GM19455 (cell line): Measurements from ENCODE around the gene MAN1C1.
"Not testable (repeated sequence)": the region's sequence is repeated elsewhere in the genome, so short reads cannot be mapped to it uniquely, and the experiment has no call there.

Experiments used
- ATAC-seq: cut with Tn5 transposase; IDR thresholded peaks from one replicate; pipeline ENCODE4 v1.9.1; 2021; ENCODE audit not compliant: unreplicated experiment

MAN1C1 gene

DNA sequence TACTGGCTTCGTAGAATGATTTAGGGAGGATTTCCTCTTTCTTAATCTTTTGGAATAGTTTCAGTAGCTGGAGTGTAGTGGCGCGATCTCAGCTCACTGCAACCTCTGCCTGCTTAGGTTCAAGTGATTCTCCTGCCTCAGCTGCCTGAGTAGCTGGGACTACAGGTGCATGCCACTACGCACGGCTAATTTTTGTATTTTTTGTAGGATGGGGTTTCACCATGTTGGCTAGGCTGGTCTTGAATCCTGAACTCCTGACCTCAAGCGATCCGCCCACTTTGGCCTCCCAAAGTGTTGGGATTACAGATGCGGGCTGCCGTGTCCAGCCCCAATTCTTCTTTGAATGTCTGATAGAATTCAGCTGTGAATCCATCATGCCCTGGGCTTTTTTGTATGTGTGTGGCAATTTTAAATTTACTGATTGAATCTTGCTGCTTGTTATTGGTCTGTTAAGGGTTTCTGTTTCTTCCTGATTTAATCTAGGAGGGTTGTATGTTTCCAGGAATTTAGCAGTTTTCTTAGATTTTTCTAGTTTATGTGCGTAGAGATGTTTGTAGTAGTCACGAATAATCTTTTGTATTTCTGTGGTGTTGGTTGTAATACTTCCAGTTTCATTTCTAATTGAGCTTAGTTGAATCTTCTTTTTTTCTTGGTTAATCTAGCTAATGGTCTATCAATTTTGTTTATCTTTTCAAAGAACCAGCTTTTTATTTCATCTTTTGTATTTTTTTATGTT is 15.3 kb downstream of the MAN1C1 start:
- ATAC-seq: no peak

DNA sequence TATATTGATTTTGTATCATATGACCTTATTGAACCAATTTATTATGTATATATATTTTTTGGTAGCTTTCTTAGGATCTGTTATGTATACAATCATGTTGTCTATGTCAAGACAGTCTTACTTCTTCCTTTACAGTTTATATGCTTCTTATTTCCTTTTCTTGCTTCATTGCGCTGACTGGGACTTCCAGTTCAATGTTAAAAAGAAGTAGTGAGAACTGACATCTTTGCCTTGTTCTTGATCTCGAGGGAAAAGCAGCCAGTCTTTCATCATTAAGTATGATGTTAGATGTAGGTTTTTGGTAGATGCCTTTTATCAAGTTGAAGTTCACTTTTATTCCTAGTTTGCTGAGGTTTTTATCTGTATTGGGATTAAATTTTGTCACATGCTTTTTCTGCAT is 17.5 kb downstream of the MAN1C1 start:
- no peak for ATAC-seq

DNA sequence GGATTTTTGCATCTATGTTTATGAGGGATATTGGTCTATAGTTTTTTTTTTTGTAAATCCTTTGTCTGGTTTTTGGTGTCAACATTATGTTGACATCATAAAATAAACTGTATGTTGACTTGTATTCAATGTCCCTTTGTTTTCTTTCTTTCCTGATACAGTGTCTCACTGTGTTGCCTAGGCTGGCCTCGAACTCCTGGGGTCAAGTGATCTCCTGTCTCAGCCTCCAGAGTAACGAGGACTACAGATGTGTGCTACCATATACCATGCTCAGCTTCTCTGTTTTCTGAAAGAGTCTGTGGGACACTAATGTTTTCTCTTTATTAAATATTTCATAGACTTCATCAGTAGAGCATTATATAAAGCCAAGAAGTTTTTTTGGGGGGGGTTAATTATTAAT is 18.3 kb downstream of the MAN1C1 start:
- ATAC-seq: no peak

DNA sequence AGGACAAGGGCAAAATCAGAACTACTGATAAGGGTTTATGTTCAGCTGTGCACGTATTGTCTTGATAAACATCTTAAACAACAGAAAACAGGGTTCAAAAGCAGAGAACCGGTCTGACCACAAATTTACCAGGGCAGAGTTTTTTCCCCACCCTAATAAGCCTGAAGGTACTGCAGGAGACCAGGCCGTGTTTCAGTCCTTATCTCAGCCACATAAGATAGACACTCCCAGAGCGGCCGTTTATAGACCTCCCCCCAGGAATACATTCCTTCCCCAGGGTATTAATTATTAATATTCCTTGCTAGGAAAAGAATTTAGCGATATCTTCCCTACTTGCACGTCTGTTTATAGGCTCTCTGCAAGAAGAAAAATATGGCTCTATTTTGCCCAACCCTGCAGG is 19.6 kb downstream of the MAN1C1 start:
- ATAC-seq: not testable (repeated sequence)

DNA sequence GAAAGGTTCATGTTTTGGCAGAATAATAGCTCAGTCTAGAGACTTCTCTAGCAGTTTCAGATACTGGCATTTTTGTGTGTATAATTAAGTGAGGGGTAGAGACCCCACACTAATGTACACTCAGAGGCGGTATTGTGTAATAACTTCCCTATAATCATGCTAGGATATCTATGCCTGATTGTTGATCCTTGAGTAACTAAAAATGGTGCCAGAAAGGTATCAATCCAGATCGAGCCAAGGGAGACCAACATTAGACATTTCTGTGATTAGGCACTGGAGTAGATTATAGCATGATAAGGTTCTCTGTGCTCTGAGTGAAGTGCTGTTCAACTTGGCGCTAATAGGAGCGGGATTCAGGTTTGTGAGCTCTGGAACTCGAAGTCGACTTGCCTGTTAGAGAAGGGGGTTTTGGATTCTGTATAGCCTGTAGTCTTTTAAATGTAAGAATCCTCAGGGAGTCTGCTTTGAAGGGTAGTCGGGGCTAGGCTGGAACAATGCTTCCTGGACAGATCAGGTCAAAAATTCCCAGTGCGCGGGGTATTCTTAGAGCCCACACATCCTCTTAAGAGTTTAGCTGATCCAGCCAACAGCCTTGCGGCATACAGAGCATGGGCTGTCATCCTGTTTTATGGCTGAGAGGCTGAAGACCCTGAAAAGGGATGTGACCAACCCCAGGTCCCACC is 24.2 kb downstream of the MAN1C1 start:
- ATAC-seq: no peak

DNA sequence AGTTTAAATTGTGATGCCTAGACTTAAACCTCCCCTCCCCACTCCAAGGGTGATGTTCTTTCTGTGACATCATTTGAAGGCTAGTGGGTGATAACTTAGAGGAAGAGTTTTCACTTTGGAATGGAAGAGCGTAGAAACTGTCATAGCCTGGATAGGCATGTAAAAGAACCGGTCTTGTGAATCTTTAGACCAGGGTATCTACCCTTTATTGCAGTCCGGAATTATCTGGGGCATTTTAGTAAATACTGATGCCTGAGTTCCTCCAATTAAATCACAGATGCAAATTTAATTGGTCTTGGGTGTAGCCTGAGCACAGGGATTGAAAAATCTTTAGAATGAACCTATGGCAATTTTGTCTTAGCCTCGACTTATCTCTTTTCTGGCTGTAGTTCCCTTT is 24.7 kb downstream of the MAN1C1 start:
- no peak for ATAC-seq

DNA sequence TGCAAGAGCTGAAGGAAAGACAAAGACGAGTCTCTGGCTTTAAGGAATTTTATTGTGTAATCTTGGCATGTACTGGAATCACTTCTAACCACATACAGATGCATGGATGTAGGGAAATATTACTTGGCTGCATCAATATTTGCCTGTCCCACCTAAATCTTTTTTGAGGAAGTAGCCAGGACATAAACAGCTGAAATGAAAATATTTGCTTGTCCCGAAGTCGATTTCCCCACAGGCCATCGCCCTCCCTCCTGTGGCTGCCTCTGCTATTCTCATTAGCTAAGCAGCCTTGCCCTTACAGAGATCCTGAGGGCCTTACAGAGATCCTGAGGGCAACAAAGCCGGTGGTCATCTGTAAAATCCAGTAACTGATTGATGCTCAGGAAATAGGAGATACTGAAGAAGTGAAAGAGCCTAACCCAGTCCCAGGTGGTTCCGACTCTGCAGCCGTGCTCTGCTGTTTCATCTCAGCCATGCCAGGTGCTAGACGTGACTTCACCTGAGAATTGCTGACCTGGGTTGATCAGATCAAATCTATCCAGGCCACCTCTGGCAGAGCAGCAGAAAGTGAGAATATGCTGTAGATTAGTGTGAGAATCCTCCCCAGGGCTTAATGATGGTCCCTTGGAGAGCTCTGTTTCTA is 25.5 kb downstream of the MAN1C1 start:
- ATAC-seq: no peak

DNA sequence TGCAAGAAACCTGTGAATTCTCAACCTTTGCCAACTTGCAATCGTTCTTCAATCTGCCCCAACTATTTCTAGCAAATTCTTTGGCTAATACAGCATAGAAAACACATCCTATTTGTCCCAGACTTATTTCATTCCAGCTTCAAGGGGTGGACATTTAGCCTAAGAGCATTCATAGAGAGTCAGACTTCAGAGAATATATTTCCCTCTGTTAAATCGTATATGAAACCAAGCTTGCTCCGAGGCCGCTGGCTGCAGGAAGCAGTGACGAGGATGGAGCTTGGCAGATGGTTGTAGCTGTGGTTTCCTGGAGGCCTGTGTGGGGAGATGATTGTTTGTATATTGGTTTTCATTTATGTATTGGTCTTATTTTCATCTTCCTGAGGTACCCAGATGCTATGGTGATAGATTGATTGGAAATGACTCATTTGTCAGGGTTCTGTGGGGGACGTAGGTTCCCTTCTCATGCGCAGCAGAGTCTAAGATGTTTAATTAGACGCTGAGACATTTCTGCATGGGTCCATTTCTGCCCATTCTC is 26.1 kb downstream of the MAN1C1 start:
- no peak for ATAC-seq

DNA sequence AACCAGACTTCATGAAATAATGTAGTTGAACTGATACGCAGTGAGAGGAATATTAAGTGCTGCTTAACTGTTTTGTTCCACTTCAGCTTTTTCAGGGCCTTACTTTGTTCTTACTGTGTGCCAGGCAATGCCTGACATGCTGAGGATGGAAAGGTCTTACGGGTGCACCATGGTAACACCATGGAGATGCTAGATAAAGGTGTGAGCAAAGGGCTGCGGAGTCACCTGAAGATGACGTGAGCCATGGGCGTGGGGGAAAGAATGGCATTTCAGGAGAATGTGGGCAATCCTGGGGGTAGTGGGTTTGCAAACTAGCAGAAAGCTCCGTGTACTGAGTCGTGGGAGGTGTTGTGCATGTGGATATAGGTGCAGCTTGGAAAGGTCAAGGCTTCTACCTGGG is 27.3 kb downstream of the MAN1C1 start:
- no peak for ATAC-seq

DNA sequence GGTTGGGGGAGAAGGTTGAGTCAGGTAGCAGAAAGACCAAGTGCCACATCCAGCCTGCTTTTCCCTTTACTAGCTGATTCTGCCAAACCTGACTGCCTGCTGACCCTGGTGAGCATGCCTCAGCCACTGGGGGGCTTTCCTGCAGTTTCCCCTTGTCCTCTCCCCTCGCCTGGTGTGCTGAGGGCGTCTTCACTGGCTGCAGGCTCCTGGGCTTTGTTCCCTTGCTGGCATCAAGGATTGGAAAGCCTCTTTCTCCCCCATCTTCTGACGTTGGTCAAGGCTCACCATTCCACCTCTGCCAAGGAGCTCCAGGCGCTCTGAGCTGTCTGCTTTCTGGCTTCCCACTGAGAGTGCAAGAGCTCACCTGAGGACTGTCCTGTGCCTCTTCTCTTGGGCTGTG is 28.4 kb downstream of the MAN1C1 start:
- no peak for ATAC-seq

DNA sequence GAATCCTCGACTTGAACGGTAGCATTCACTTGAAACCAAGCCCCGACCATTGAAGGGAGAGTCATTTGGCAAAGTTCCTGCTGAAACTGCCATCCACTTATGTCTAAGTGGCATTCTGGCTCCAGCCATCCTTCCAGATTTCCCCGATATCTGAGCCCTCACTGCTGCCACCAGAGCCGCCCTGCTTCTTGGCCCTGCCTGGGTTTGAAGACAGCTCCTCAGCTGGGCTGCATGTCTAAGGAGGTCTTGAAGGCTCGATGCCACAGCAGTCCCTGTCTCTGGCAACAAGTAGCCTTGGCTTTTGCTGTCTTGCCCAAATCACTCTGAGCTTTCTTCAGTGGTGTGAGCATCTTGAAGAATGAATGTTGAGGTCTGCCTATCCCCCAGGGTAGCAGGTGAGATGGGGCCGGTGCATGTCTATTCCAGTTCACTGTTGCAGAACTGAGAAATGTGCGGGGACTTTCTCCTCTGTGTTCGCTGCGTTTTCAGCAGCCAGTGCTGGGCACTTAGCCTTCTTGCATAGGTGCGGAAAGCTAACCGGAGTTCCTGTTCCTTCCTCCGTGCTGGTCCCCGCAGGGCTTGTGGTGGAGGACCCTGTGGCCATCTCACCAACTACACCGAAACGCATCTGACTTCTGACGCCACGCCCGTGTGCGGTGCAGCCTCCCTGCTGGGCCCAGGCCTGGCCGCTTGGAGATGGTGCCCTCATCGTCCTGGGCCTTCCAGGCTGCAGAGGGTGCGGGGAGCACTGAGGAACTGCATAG is 29.2 kb downstream of the MAN1C1 start:
- ATAC-seq: no peak

DNA sequence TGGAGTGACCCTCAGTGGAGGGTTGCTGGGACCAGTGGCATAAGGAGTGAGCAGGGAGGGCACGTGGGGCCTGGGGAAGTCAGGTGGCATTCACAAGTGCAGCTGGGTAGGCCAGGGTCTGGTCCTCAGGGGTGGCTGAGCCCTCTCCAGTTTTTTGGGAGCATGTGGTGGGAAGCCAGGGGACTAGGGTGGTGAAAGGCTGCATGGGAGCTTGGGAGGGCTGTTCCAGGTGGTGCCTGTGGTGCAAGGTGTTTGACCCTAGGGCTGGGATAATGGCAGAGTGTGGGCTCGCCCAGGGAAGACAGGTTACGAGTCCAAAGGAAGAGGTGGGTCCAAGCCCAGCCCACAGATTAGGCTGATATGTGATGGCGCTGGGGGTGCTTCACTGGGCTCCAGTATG is 30.5 kb downstream of the MAN1C1 start:
- no peak for ATAC-seq

DNA sequence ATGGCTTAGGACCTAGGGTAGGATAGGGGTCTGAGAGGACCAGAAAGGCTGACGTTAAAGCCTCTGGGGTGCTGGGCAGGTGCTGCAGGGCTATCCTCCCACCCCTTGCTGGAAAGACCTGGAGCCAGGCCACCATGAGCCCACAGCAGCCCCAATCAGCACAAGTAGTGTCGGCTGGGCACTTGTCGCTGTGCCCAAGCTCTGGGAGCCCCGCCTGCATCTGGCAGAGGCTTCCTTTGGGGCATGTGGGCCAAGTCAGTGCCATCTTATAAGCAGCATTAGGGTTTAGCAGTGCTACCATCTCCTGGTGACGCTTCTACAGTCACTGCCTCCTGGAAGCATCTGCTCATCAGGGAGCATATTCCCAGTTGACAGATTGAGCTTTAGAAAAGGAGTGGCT is 31.3 kb downstream of the MAN1C1 start:
- no peak for ATAC-seq

DNA sequence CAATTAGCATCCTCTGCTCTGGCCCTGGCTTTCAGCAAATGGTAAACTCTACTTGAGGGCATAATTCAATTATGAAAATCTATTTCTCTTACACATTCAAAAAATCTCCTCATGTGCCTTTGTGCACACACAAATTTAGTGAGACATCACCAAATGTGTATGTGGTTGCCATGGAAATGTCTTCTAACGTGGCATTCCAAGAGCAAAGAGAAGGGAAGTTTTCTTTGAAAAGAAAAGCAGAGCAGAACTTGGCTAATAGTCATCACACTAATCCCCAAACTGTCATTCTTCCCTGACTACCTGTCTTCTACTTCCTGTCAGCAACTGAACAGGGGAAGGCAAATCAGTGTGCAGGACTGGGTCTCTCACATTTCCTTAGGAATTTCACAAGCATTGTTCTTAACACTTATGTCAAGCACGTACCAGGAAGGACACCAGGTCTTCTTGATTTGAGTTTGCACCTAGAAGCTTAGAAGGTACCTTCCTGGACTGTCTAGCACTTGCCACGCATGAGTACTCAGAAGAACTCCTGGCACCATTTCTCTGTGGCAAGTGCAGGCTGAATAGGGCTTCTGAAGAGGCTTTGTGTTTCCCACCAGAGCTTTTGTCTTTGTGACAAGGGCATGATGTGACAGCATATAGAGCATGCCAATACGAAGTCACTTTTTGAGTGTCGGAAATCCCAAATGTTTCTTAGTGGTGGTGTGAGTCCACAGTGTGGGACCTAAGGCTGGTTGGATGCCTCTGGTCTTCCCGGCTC is 32.3 kb downstream of the MAN1C1 start:
- ATAC-seq: no peak

DNA sequence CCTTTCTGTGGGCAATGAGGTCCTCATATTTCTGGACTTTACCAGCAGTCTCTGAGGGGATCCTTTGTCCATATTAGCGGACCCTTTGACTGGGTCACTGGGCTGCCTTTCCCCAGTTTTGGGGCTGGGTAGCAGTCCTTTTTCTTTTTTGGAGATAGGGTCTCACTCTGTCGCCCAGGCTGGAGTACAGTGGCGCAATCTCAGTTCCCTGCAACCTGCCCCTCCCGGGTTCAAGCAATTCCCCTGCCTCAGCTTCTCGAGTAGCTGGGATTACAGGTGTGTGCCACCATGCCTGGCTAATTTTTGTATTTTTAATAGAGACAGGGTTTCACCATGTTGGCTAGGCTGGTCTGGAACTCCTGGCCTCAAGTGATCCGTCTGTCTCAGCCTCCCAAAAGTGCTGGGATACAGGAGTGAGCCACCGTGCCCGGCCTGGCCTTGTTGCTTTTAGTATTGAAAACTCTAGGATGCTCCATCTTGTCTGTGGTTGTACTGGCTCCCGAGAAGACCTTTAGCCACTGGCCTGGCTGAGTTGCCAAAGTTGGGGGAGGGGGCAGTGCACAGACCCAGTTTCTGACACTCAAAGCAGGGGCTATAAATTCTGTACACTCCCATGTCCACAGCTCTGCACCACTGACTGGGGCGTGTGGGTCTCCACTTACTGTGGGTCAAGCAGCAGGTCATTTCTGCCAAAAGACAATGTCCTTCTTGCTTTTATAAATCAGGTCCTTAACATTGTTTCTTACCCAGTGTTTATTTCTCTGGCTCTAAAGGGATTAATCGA is 33.1 kb downstream of the MAN1C1 start:
- ATAC-seq: no peak

DNA sequence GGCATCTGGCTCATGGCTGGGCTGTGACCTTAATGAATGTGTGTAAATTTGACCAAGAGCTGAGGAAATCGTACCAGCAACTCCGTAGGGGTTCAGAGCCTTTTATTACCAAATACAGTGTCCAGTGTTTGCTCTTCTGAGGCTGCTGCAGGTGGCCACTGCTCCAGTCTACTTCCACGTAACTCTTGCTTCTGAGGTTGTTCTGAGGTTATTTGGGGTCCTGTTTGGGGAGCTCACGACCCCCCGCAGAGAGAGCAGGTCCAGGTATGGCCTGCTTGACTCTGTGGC is 33.6 kb downstream of the MAN1C1 start:
- ATAC-seq: no peak

DNA sequence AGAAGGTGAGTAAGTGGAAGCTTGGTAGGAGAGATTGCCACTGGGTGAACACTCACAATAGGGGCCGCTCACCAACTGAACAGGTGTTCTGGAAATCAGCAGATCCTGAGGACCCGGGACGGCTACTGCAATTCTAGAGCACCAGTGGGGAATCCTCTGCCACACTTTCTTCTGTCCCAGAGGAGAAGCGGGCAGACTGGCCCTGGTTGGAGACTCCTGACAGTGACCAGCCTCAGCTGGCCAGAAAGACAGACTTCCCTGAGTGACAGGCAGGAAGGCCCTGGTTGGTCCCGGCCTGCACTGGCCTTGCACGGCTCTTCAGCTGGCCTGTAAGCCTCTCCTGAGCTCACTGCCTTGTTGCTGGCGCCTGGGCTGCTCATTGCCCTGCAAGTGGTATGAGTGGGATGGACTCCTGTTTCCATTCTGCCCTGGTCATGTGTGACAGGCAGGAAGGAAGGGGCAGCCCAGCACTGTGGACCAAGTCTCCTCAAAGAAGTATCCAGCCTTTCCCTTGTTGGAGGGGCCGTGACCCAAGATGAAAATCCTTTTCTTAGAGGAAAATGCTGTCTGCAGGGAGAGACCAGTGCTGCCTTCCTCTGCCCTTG is 34.5 kb downstream of the MAN1C1 start:
- no peak for ATAC-seq

DNA sequence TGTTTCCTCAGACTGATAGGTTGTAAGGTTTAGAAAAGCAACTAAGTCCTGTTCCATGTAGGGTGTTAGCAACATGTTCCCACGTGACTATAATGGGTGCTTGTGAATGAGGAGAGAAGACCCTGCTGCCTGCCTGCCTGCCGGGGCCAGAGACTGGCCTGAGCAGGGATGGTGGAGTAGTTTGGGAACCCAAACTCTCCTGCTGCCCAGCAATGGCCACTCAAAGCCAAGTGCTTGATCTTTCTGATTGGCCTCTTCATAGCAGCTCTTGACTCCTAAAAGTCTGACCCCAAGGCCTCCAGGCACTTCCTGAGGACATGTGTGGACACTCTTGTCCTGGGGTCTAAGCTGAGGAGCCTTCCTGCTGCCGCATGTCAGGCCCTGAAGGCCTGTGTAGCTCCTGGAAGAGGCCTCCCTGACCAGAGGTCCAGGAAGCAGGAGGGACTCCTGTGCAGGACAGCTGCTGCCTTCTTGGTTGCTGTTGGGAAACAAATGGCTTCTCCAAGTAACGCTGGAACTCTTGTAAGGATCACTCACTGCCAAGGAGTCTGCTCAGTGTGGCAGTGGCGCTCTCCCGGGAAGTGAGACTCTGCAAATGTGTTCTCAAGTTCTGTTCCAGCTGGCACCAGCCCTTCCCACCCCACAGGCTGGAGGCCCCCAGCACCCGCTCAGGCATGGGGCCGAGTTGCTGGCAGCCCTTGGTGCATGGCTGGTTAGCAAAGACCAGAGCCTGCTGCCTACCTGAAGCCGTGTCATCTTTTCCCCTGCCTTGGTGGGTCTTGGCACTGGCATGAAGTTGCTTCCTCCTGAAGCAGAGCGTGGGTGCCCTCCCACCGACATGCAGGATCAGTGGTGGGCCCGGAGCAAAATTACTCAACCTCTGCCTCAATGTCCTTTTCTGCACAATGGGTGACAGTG is 35.5 kb downstream of the MAN1C1 start:
- no peak for ATAC-seq

DNA sequence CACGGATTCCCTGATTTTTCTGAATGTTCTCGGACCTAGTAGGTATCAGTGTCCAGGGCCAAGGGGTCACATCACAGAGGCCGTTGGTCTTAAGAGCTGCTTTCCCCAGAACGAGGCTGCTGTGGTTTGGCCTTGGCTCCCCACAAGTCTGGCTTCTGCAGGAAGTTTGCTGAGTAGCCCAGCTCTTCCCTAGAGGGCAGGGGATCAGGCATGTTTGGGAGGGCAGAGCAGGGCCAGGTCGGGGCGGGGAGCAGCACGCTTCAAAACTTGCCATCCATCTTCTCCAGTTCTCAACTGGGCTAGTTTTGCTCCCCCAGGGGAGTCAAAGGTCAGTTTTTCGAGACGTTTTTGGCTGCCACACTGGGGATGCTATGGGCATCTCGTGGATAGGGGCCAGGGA is 37.0 kb downstream of the MAN1C1 start:
- ATAC-seq: no peak
